H1 (cell line): Measurements from ENCODE around the gene PDIA2. TPM values are rescaled to one million over a fixed set of nuclear protein-coding genes. Genes with fewer than 3 reads are reported as not detected.

Experiments used
- CTCF ChIA-PET: fragments of 300-600 bp; sonication (Branson Sonifier 250); formaldehyde crosslinking; loops from one replicate; lab custom pipeline; 2021; ENCODE audit not compliant: partially characterized antibody; lab: Charles Lee
- POLR2A ChIA-PET: fragments of 300-600 bp; sonication (Branson Sonifier 250); formaldehyde crosslinking; loops from one replicate; lab custom pipeline; 2021; ENCODE audit warnings: inconsistent platforms; ENCODE audit not compliant: partially characterized antibody; lab: Charles Lee
- DNase-seq, 2 experiments: peaks; one replicate each; pipeline versions ENCODE4 v3.0.0 to v3.0.0-alpha.2; 2010 to 2022; ENCODE audit warnings: low spot score in 2 of 2, low read depth in 1 of 2, mixed read lengths in 1 of 2
- FAIRE-seq: peaks from 2 replicates; lab custom pipeline; 2011; peaks lifted over from hg19 to GRCh38; lab: Jason Lieb, UNC
- H2AFZ ChIP-seq: 2 replicates; pipeline ENCODE4 v1.8.1; 2012; ENCODE audit warnings: low read length, inconsistent platforms
- H2AK5ac ChIP-seq: 2 replicates; pipeline ENCODE4 v1.6.1; 2013; ENCODE audit warnings: low read depth, low read length
- H2BK120ac ChIP-seq: replicated peaks from 2 replicates; pipeline ENCODE3; 2013; ENCODE audit warnings: low read depth, low read length, inconsistent platforms
- H2BK12ac ChIP-seq: 2 replicates; pipeline ENCODE4 v1.6.1; 2013; ENCODE audit warnings: low read depth, low read length
- H2BK15ac ChIP-seq: 2 replicates; pipeline ENCODE4 v1.6.1; 2013; ENCODE audit warnings: low read length
- H2BK20ac ChIP-seq: 2 replicates; pipeline ENCODE4 v1.6.1; 2013; ENCODE audit warnings: low read length
- H2BK5ac ChIP-seq: 2 replicates; pipeline ENCODE4 v1.6.1; 2013; ENCODE audit warnings: low read depth, low read length
- H3K14ac ChIP-seq: 2 replicates; pipeline ENCODE4 v1.6.1; 2013; ENCODE audit warnings: inconsistent platforms; ENCODE audit not compliant: insufficient read length
- H3K18ac ChIP-seq: 2 replicates; pipeline ENCODE4 v1.6.1; 2013; ENCODE audit warnings: low read length; ENCODE audit errors: extremely low read depth
- H3K23ac ChIP-seq: 2 replicates; pipeline ENCODE4 v1.6.1; 2013; ENCODE audit warnings: inconsistent platforms; ENCODE audit not compliant: insufficient read length
- H3K23me2 ChIP-seq: 2 replicates; pipeline ENCODE4 v1.6.1; 2013; ENCODE audit warnings: low read depth, low read length
- H3K27ac ChIP-seq: 2 replicates; pipeline ENCODE4 v1.6.1; 2011; ENCODE audit warnings: low read depth, low read length, inconsistent platforms
- H3K27me3 ChIP-seq, 4 experiments: replicated peaks in 1 of 4; 1 replicate in 1 of 4; 2 replicates in 3 of 4; pipeline versions ENCODE4 v1.6.1 to v1.8.1; 2011 to 2013; ENCODE audit warnings: low read length in 3 of 4, mild to moderate bottlenecking in 3 of 4, inconsistent platforms in 2 of 4, mixed read lengths in 2 of 4, moderate library complexity in 1 of 4; ENCODE audit not compliant: control insufficient read depth in 3 of 4, insufficient read depth in 3 of 4; ENCODE audit errors: extremely low read depth in 1 of 4
- H3K36me3 ChIP-seq, 4 experiments: 2 replicates each; pipeline versions ENCODE4 v1.6.1 to v1.8.1; 2011 to 2013; ENCODE audit warnings: mild to moderate bottlenecking in 4 of 4, low read length in 3 of 4, moderate library complexity in 2 of 4, control low read depth in 1 of 4, inconsistent platforms in 1 of 4; ENCODE audit not compliant: insufficient read depth in 4 of 4, control insufficient read depth in 2 of 4
- H3K4ac ChIP-seq: replicated peaks from 2 replicates; pipeline ENCODE3; 2013; ENCODE audit warnings: low read length, low read depth, mixed read lengths, inconsistent platforms; ENCODE audit not compliant: insufficient read length
- H3K4me1 ChIP-seq, 4 experiments: replicated peaks in 1 of 4; 1 replicate in 1 of 4; 2 replicates in 3 of 4; pipeline versions ENCODE4 v1.6.1 to v1.8.1; 2011 to 2013; ENCODE audit warnings: low read length in 3 of 4, inconsistent platforms in 2 of 4, mixed read lengths in 1 of 4; ENCODE audit not compliant: insufficient read depth in 4 of 4, control insufficient read depth in 3 of 4
- H3K4me2 ChIP-seq, 2 experiments: 2 replicates each; pipeline versions ENCODE4 v1.6.1 to v1.8.1; 2011 to 2013; ENCODE audit warnings: low read depth in 2 of 2, low read length in 2 of 2, control low read depth in 1 of 2, inconsistent platforms in 1 of 2, mild to moderate bottlenecking in 1 of 2; ENCODE audit not compliant: insufficient read depth in 1 of 2
- H3K4me3 ChIP-seq, 4 experiments: fragments of 200-600, 300-600 bp in 1 of 4; sonication (generic), shearing (Covaris generic), sonication (Bioruptor Twin) in 1 of 4; 2 replicates each; pipeline versions ENCODE4 v1.5.1 to v1.8.1; 2011 to 2016; ENCODE audit warnings: low read length in 4 of 4, low read depth in 3 of 4, control low read depth in 2 of 4, inconsistent platforms in 2 of 4, mild to moderate bottlenecking in 2 of 4, mixed read lengths in 1 of 4, moderate library complexity in 1 of 4; ENCODE audit not compliant: insufficient read depth in 2 of 4; ENCODE audit errors: extremely low read depth in 1 of 4
- H3K56ac ChIP-seq: replicated peaks from 2 replicates; pipeline ENCODE3; 2013; ENCODE audit warnings: low read depth, mild to moderate bottlenecking, mixed read lengths, low read length, inconsistent platforms; ENCODE audit not compliant: insufficient read length
- H3K79me1 ChIP-seq: 2 replicates; pipeline ENCODE4 v1.6.1; 2013; ENCODE audit warnings: low read depth, low read length, control low read depth
- H3K79me2 ChIP-seq, 2 experiments: 2 replicates each; pipeline versions ENCODE4 v1.6.1 to v1.8.1; 2012 to 2013; ENCODE audit warnings: low read length in 2 of 2, mild to moderate bottlenecking in 2 of 2, inconsistent platforms in 1 of 2; ENCODE audit not compliant: insufficient read depth in 2 of 2, control insufficient read depth in 1 of 2
- H3K9ac ChIP-seq, 4 experiments: replicated peaks in 1 of 4; 1 replicate in 1 of 4; 2 replicates in 3 of 4; pipeline versions ENCODE4 v1.6.1 to v1.8.1; 2011 to 2013; ENCODE audit warnings: low read depth in 3 of 4, low read length in 3 of 4, control low read depth in 2 of 4, mild to moderate bottlenecking in 2 of 4, moderate library complexity in 2 of 4, inconsistent platforms in 1 of 4; ENCODE audit errors: extremely low read depth in 1 of 4
- H3K9me3 ChIP-seq, 2 experiments: 2 replicates each; pipeline versions ENCODE4 v1.6.1 to v1.8.1; 2012 to 2013; ENCODE audit warnings: mild to moderate bottlenecking in 2 of 2, moderate library complexity in 2 of 2, control low read depth in 1 of 2, inconsistent platforms in 1 of 2, low read depth in 1 of 2, low read length in 1 of 2, mixed read lengths in 1 of 2; ENCODE audit not compliant: insufficient read depth in 2 of 2
- H4K20me1 ChIP-seq, 2 experiments: replicated peaks in 1 of 2; 2 replicates each; pipeline versions ENCODE3 to v1.8.1; 2011 to 2013; ENCODE audit warnings: inconsistent platforms in 2 of 2, low read length in 2 of 2, mild to moderate bottlenecking in 1 of 2; ENCODE audit not compliant: insufficient read depth in 2 of 2, control insufficient read depth in 1 of 2
- H4K5ac ChIP-seq: 2 replicates; pipeline ENCODE4 v1.6.1; 2013; ENCODE audit warnings: low read length, low read depth, mixed read lengths, inconsistent platforms; ENCODE audit not compliant: insufficient read length
- H4K8ac ChIP-seq: 2 replicates; pipeline ENCODE4 v1.8.0; 2013; ENCODE audit warnings: mild to moderate bottlenecking, moderate library complexity, low read length, inconsistent platforms; ENCODE audit not compliant: insufficient read depth; ENCODE audit errors: extremely low read depth
- H4K91ac ChIP-seq: replicated peaks from 2 replicates; pipeline ENCODE3; 2013; ENCODE audit warnings: low read length, mixed read lengths, inconsistent platforms; ENCODE audit not compliant: insufficient read length
- BCL11A ChIP-seq, 2 experiments: IDR thresholded peaks; one replicate each; pipeline ENCODE4 v1.6.1; 2011; ENCODE audit warnings: low read depth in 2 of 2, low read length in 2 of 2, mild to moderate bottlenecking in 2 of 2
- GTF2F1 ChIP-seq: IDR thresholded peaks from 2 replicates; pipeline ENCODE4 v1.6.1; 2012; ENCODE audit warnings: low read depth, low read length, improper control_type of control experiment, borderline replicate concordance
- MAFK ChIP-seq: IDR thresholded peaks from 2 replicates; pipeline ENCODE4 v1.6.1; 2012; ENCODE audit warnings: low read depth, mild to moderate bottlenecking, improper control_type of control experiment, low read length
- RXRA ChIP-seq: IDR thresholded peaks from 2 replicates; pipeline ENCODE4 v1.6.1; 2011; ENCODE audit warnings: low read depth, mild to moderate bottlenecking, low read length, moderate library complexity; ENCODE audit not compliant: insufficient read depth
- TCF12 ChIP-seq: IDR thresholded peaks from 2 replicates; pipeline ENCODE4 v1.6.1; 2011; ENCODE audit warnings: low read depth, mild to moderate bottlenecking, low read length
- WGBS, 2 experiments: shearing (Covaris generic) in 1 of 2; methylation state at CpG; one replicate each; pipeline versions ENCODE4 v1.1.6 to v1.1.7; 2013 to 2015; ENCODE audit warnings: low lambda C conversion rate in 2 of 2, mixed read lengths in 2 of 2, inconsistent platforms in 1 of 2, low coverage in 1 of 2, missing lambda C conversion rate in 1 of 2; ENCODE audit not compliant: insufficient replicate concordance in 2 of 2, insufficient coverage in 1 of 2, insufficient read length in 1 of 2; ENCODE audit errors: extremely low coverage in 1 of 2, missing lambda C conversion rate in 1 of 2; 5-methylcytosine and 5-hydroxymethylcytosine counted together
- long read RNA-seq, 2 experiments: library from RNA in 1 of 2; library from capped mRNA in 1 of 2; stranded (forward); transcript quantifications; one replicate each; pipeline ENCODE4 v2.0.0, GENCODE V29; 2021; ENCODE audit warnings: inconsistent platforms in 1 of 2
- polyA minus RNA-seq, 3 experiments: library from RNA; depleted of rRNA, polyadenylated mRNA; stranded (reverse); fragments of >200 nt; gene quantifications; 1 replicate in 2 of 3; 2 replicates in 1 of 3; pipeline ENCODE4 v1.2.3, GENCODE V29; 2011
- polyA plus RNA-seq, 7 experiments: library from polyadenylated mRNA; depleted of rRNA in 3 of 7; stranded (reverse) in 5 of 7; unstranded in 2 of 7; fragments of >200 nt in 5 of 7; fragments of 200-250 nt in 2 of 7; gene quantifications; 1 replicate in 5 of 7; 2 replicates in 1 of 7; 4 replicates in 1 of 7; pipeline versions ENCODE4 v1.2.1 to v1.2.3, GENCODE V29; 2011 to 2013; ENCODE audit warnings: missing spikeins in 2 of 7, mixed read lengths in 2 of 7
- total RNA-seq: library from RNA; stranded (reverse); fragmentation: NEBNext Ultra II Directional; extraction: Animal tissue kit (Norgen Biotek cat#: 25700); gene quantifications from 2 replicates; pipeline ENCODE4 v1.2.1, GENCODE V29; 2021
- TF ChIP-seq, protein P1 (sequence below): IDR thresholded peaks from 2 replicates; pipeline ENCODE4 v1.6.1; 2012; ENCODE audit warnings: low read length, inconsistent platforms

PDIA2 gene, protein sequence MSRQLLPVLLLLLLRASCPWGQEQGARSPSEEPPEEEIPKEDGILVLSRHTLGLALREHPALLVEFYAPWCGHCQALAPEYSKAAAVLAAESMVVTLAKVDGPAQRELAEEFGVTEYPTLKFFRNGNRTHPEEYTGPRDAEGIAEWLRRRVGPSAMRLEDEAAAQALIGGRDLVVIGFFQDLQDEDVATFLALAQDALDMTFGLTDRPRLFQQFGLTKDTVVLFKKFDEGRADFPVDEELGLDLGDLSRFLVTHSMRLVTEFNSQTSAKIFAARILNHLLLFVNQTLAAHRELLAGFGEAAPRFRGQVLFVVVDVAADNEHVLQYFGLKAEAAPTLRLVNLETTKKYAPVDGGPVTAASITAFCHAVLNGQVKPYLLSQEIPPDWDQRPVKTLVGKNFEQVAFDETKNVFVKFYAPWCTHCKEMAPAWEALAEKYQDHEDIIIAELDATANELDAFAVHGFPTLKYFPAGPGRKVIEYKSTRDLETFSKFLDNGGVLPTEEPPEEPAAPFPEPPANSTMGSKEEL
- total RNA-seq (0.34 and 1.3 TPM in 2 replicates), polyA plus RNA-seq (2011; rRNA removed) (0.50 and 1.1 TPM in 2 replicates), polyA minus RNA-seq (2011; rRNA and poly(A)+ RNA removed) (0.13 TPM in 1 of 2 replicates, not detected in the other)
- 1.4 TPM for polyA plus RNA-seq (2011; cell fraction: cytosol; rRNA removed)
- polyA plus RNA-seq (2011; cell fraction: nucleus; rRNA removed), result 8.9 TPM
- polyA plus RNA-seq (2012, experiment 1 of 2), result 0.90 to 2.2 TPM (median 1.5 TPM) in 4 replicates
- polyA plus RNA-seq (2012, experiment 2 of 2), result 2.0 TPM
- 0.47 TPM for polyA plus RNA-seq (2013, experiment 1 of 2)
- polyA plus RNA-seq (2013, experiment 2 of 2), result 0.75 TPM
- polyA minus RNA-seq (2011; cell fraction: cytosol; rRNA and poly(A)+ RNA removed), result not detected
- polyA minus RNA-seq (2011; cell fraction: nucleus; rRNA and poly(A)+ RNA removed), result 1.00 TPM
- long read RNA-seq, experiment 1, result 0 reads
- long read RNA-seq, experiment 2, result 0 reads

DNA sequence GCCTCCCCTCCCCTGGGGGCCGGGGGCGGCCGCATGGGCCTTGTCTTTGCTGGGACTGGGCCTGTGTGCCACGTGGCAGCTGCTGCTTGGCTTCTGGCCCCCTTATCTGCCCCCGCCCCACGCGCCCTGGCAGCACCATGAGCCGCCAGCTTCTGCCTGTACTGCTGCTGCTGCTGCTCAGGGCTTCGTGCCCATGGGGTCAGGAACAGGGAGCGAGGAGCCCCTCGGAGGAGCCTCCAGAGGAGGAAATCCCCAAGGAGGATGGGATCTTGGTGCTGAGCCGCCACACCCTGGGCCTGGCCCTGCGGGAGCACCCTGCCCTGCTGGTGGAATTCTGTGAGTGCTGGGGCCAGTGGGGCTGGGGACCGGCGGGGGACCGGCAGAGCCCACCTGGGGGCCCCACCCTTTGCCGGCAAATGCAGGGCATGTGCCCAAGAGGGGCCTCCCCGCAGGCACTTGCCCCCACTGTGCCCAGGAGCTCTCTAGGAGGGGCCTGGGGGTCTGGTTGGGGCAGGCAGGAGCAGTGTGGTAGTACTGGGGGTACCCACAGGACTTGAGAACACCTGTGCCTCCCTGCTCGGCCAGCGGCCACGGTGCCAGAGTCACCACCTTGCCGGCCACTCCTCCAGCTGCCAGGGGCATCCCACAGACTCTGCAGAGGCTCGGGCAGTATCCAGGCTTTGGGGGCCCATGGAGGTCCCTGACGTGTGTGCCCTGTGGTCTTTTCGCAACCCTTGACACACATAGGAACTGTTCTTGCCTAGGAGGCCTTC, at the start of gene PDIA2:
PDIA2 (plus strand) TSS at position 132 of the 773 bp plus-strand sequence; CDS start at position 138, 6 bp downstream.
- Histone ChIP-seq H2AFZ (no peak within 1 kb of the TSS), H2BK5ac (no peak within 1 kb of the TSS), H3K4me2 (no peak within 1 kb of the TSS), H3K36me3 (peaks cover 2 to 8% (median 4%) of the 10 kb centered on the region in 4 experiments; a peak in 5 of 8 replicates), H3K9ac (no peak within 1 kb of the TSS), H3K4me1 (peaks cover 0 to 3% (median 0%) of the 10 kb centered on the region in 4 experiments; a peak in 3 of 7 replicates), H3K14ac (no peak within 1 kb of the TSS), H3K27ac (no peak within 1 kb of the TSS), H2AK5ac (no peak within 1 kb of the TSS), H3K4ac (no peak within 1 kb of the TSS), H4K5ac (no peak within 1 kb of the TSS), H3K18ac (no peak within 1 kb of the TSS), H2BK12ac (no peak within 1 kb of the TSS), H3K27me3 (peaks cover 10 to 27% (median 22%) of the 10 kb centered on the region in 4 experiments), H3K79me2 (no peaks in the 10 kb centered on the region), H4K20me1 (peaks cover 0 to 2% of the 10 kb centered on the region in 2 experiments), H3K9me3 (peaks cover 0 to 5% of the 10 kb centered on the region in 2 experiments; a peak in 1 of 4 replicates), H2BK120ac (no peak within 1 kb of the TSS), H4K8ac (no peak within 1 kb of the TSS), H3K23ac (no peak within 1 kb of the TSS), H3K4me3 (no peak within 1 kb of the TSS), H3K79me1 (no peaks in the 10 kb centered on the region), H2BK15ac (no peak within 1 kb of the TSS), H3K56ac (no peak within 1 kb of the TSS), H4K91ac (no peak within 1 kb of the TSS), H3K23me2 (peaks cover 6% of the 10 kb centered on the region; the same call in 1 of the 2 replicates), H2BK20ac (no peak within 1 kb of the TSS)
- DNase-seq, result no peak
- CTCF ChIA-PET, result no interaction called here
- POLR2A ChIA-PET, result interaction anchor here (0.6 to 3.3 kb wide), 3 partner anchors 14 to 90 kb away, joined by 3 to 13 read pairs (median 3); no protein-coding TSS in a partner anchor
- WGBS, 2 experiments, result 87% methylated on average over 18 of the region's 25 CpGs; no CpG with 5 or more reads in 1 of the 2 experiments
- FAIRE-seq, result no peak
- TF ChIP-seq BCL11A (IDR thresholded peaks at IDR 0.05; ENCODE audit: low read depth in 2 of 2, low read length in 2 of 2) (no peak), MAFK (no peak), GTF2F1 (no peak), RXRA (no peak), TCF12 (no peak)
- TF ChIP-seq, protein P1, sequence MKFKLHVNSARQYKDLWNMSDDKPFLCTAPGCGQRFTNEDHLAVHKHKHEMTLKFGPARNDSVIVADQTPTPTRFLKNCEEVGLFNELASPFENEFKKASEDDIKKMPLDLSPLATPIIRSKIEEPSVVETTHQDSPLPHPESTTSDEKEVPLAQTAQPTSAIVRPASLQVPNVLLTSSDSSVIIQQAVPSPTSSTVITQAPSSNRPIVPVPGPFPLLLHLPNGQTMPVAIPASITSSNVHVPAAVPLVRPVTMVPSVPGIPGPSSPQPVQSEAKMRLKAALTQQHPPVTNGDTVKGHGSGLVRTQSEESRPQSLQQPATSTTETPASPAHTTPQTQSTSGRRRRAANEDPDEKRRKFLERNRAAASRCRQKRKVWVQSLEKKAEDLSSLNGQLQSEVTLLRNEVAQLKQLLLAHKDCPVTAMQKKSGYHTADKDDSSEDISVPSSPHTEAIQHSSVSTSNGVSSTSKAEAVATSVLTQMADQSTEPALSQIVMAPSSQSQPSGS, result no peak
